GM20000 (cell line): Measurements from ENCODE around the gene ARHGAP4.

Experiments
- DNase-seq: peaks from one replicate; pipeline ENCODE4 v3.0.0; 2012; ENCODE audit warnings: low spot score
- CTCF ChIP-seq: IDR thresholded peaks from 2 replicates; pipeline ENCODE4 v1.5.1; 2012; ENCODE audit warnings: mild to moderate bottlenecking, control low read depth; ENCODE audit errors: extremely low read depth, missing control alignments

ARHGAP4 gene

GRCh38 chrX:153968255-153968654 is 42.2 kb upstream of the ARHGAP4 start:
- no peak for DNase-seq
- no peak for TF ChIP-seq CTCF

- TF ChIP-seq CTCF, result no peak
- no peak for DNase-seq
Observed at GRCh38 chrX:153967536-153968224, 41.6 kb upstream of the ARHGAP4 start.

GRCh38 chrX:153966841-153967535 is 40.9 kb upstream of the ARHGAP4 start:
- no peak for TF ChIP-seq CTCF
- no peak for DNase-seq

- no peak for TF ChIP-seq CTCF
- DNase-seq, result no peak
Observed at GRCh38 chrX:153966283-153966688, 40.2 kb upstream of the ARHGAP4 start.

GRCh38 chrX:153965406-153965805 is 39.3 kb upstream of the ARHGAP4 start:
- DNase-seq, result no peak
- TF ChIP-seq CTCF, result no peak

GRCh38 chrX:153964105-153964504 is 38.0 kb upstream of the ARHGAP4 start:
- TF ChIP-seq CTCF, result no peak
- DNase-seq, result no peak

- no peak for DNase-seq
- no peak for TF ChIP-seq CTCF
Observed at GRCh38 chrX:153963546-153963945, 37.5 kb upstream of the ARHGAP4 start.
